Stimulated activated CD4-positive, alpha-beta T cell treated with anti-CD3 and anti-CD28 coated beads, Interleukin-1b, Interleukin-23, amount 100 ng/mL, for 1 hour (primary cell): Measurements from ENCODE around the gene P4HA1.

Source experiments
- DNase-seq, 2 donors: peaks; one replicate each; pipeline ENCODE4 v3.0.0-alpha.2; 2020; ENCODE audit warnings: low read depth in 2 of 2

P4HA1 gene

GRCh38 chr10:73094986-73095480 is 1.6 kb downstream of the P4HA1 start:
- DNase-seq: no peak

DNA sequence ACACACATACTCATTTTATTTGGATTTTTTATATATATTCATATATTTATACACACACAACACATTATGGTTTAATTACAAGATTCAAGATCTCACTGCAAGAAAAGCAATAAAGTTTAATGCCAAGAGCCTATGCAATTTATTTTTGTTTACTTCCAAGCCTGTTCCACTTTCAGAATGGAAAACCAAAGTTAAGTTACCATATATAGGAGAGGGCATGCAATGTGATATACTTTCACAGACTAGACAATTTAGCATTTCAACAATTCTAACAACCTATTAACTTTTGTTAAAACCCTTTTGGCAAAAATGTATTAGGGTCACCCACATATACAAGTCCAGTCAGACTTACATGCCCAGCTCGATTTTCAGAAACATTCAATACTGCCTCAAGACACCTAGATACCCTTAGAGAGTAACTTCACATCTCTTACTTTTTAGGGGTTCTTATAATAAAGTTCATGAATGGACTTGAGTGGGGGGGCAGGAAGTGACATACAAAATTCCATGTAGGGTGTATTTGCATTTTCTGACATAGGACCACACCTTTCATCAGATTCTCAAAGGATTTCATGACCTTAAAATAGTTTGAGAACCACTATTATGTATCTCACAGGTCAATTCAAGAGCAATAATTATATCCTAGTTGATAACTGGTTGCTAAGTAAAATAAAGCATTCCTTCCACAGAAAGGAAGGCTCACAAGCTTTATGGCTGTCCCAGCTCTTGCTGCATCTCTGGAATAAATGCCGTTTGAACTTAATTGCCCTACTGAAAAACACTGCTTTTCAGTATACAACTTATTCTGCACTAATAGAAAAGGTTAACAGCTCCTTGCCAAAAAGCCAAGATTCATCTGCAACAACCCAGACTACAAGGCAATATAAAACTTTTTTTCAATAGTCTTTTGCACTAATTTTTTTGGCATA is 2.5 kb downstream of the P4HA1 start:
- DNase-seq: no peak

- no peak for DNase-seq
Measured at GRCh38 chr10:73092830-73093229, 3.8 kb downstream of the P4HA1 start.

GRCh38 chr10:73088304-73088703 is 8.4 kb downstream of the P4HA1 start:
- DNase-seq: no peak

GRCh38 chr10:73086816-73087215 is 9.8 kb downstream of the P4HA1 start:
- DNase-seq: no peak

GRCh38 chr10:73084209-73084608 is 12.5 kb downstream of the P4HA1 start:
- no peak for DNase-seq

DNA sequence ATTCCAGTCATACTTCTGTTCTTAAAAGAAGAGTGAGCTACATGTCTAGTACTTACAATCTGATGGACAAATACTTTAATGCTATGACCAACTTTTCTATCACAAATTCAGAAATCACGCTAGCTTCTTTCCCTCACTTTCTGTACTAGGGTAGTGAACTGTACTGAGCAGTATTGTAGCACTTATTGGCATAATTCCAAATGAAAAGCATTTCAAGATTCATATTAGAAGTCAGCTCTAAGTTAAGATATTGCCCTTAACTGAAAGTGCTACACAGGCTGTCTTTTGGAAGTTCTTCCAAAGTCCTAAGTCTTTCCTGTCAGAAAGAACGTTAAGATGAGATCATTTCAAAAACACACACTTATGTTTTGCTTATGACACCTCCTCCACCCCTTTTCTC is 13.4 kb downstream of the P4HA1 start:
- DNase-seq: no peak

DNA sequence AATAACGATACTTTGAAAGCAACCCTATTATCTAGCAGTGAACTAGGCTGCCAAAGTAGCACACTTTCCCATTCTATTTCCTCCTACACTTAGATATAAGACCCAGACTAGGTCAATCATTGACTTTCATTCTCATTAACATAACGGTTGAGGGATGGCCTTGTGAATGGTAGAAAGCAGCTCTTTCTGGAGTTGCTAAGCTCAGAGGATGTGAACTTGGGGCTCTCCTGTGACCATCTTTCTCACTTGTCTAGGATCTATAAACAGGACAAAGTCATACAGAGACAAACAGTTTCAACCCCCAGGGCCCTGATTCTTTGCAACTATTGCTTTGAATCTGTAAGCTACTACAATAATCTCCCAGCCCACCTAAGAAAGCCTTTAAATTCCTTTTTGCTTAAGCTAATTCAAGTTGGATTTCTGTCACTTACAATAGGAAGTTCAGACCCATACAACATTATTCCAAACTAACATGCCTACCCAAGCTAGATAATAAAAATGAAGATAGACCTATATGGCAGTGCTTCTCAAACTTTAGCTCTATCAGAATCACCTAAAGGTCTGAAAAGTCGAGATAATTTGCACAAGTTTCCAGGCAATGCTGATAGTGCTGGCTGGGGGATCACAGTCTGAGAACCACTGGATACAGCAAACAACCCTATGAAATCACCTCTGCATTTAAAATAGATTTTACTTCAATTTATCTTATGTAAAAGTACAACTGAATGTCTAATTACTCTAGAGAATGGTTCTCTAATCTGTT is 16.7 kb downstream of the P4HA1 start:
- no peak for DNase-seq

DNA sequence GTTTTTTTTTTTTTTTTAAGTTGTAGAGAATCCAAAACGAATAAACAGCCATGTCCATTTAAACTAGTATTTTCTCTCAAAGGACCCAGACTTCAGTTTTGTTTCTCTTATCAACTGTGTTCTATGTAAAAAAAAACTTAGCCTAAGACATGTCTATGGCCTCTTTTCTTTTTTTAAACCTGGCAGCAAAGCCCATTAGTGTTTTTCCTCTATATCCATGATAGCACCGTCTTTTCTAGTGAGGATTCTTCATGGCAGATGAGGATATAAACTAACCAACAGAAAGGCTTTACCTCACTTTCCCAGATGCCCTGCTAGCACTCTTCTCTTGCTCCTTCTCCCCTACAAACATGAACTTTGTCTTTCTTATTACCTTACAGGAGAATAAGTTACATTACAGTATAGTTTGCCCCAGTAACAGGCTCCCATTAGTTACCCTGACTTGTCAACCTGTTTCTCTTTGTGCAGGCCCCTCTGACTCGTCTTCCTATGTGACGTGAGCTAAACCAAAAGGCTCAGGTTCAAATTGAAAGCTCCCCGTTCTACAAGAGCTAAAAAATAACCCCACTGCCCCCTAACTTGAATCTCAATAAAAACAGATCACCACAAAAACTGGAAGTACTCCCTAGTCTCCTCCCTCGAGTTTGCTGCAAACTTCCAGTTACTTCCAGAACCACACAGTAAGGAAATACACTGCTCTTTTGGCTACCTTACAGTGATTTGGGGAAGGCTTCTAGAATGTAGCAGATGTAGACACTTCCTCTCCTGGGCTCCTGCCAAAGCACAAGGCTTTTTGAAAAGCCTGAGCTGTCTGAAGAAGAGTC is 20.1 kb downstream of the P4HA1 start:
- DNase-seq: no peak

GRCh38 chr10:73075829-73076228 is 20.8 kb downstream of the P4HA1 start:
- no peak for DNase-seq

- no peak for DNase-seq
Measured at GRCh38 chr10:73073627-73074026, 23.0 kb downstream of the P4HA1 start.

- no peak for DNase-seq
Measured at GRCh38 chr10:73065441-73065840, 31.2 kb downstream of the P4HA1 start.

DNA sequence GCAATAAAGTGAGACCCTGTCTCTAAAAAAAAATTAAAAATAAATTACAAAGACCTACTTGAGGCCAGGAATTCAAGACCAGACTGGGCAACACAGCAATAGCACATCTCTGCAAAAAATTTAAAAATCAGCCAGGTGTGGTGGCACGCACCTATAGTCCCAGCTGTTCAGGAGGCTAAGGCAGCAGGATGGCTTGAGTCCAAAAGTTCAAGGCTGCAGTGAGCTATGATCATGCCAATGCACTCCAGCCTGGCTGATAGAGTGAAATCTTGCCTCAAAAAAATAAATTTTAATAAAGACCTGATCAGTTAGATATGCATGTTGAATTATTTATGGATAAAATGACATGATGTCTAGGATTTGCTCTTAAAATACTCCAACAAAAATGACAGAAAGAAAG is 34.9 kb downstream of the P4HA1 start:
- DNase-seq: no peak

- DNase-seq: no peak
Measured at GRCh38 chr10:73060738-73061635, 35.7 kb downstream of the P4HA1 start.

GRCh38 chr10:73060173-73060572 is 36.5 kb downstream of the P4HA1 start:
- DNase-seq: no peak

- no peak for DNase-seq
Measured at GRCh38 chr10:73058057-73058591, 38.5 kb downstream of the P4HA1 start.

- DNase-seq: no peak
Measured at GRCh38 chr10:73054286-73054685, 42.4 kb downstream of the P4HA1 start.

- no peak for DNase-seq
Measured at GRCh38 chr10:73053275-73053674, 43.4 kb downstream of the P4HA1 start.

DNA sequence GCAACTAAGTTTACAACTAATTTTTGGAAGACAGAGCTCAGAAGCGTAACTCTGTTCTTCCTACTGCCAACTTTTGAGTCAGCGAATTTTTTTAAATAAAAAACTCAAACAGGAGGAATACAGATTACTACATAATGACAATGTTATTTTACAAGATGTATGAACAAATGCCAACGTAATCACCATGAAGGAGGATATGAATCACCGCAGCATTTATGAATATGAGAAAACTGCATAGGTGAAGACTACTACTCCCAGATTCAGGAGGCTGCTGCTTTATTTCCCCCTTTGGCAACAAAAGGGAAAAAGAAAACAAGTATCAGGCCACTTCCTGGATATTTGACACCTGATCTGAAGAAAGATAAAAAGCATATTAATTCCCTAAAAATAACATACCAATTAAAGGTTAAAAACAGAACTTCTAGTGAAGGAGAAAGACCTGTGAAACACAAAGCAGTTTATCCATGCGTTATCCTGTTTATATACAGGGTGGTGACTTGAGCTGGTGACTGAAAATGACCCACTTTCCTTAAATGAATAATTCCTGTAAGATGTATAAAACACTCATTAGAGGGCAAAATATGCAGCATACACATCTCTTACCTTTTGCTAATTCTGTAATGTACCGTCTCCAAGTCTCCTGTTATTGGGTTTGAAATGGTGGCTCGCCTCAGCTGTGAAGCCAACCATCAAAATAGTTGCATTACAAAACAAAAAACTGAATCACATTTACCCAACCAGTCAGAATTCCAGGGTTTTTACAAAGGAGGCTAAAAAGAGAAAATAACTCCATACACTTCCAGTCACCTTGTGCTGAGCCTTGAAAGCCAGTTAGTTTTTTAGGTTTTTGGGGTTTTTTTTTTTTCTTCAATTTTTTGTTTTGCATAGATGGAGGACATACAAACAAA is 52.0 kb downstream of the P4HA1 start:
- no peak for DNase-seq
